Adipocyte (in vitro differentiated cells): ENCODE measurements around the gene DUSP14.

ENCODE experiments used
- DNase-seq: peaks from one replicate; pipeline ENCODE4 v3.0.0-alpha.2; 2015; ENCODE audit warnings: low read depth
- H3K27me3 ChIP-seq: replicated peaks from 2 replicates; pipeline ENCODE4 v1.7.0; 2013; ENCODE audit warnings: mild to moderate bottlenecking, low read length, moderate library complexity; ENCODE audit not compliant: control insufficient read depth, insufficient read depth
- H3K36me3 ChIP-seq: 2 replicates; pipeline ENCODE4 v1.7.0; 2013; ENCODE audit warnings: low read length, mild to moderate bottlenecking, moderate library complexity; ENCODE audit not compliant: control insufficient read depth, insufficient read depth, severe bottlenecking
- H3K4me1 ChIP-seq: 2 replicates; pipeline ENCODE4 v1.7.0; 2013; ENCODE audit warnings: mild to moderate bottlenecking, low read length, moderate library complexity; ENCODE audit not compliant: control insufficient read depth, insufficient read depth
- H3K4me3 ChIP-seq: 2 replicates; pipeline ENCODE4 v1.7.0; 2013; ENCODE audit warnings: mild to moderate bottlenecking, low read length, moderate library complexity
- H3K9ac ChIP-seq: 2 replicates; pipeline ENCODE4 v1.7.0; 2013; ENCODE audit warnings: mild to moderate bottlenecking, low read length, moderate library complexity
- H3K9me3 ChIP-seq: 2 replicates; pipeline ENCODE4 v1.7.0; 2013; ENCODE audit warnings: mild to moderate bottlenecking, low read length, moderate library complexity; ENCODE audit not compliant: control insufficient read depth

The DUSP14 gene

GRCh38 chr17:37485938-37486570, 3.6 kb upstream of the DUSP14 start:
- Histone ChIP-seq H3K9me3 (no peaks in the 10 kb centered on the region), H3K9ac (peak overlapping the region; percentile 7), H3K4me1 (peaks cover 62% of the 10 kb centered on the region), H3K27me3 (no peaks in the 10 kb centered on the region), H3K4me3 (no peak overlapping the region), H3K36me3 (no peaks in the 10 kb centered on the region)
- peak; percentile 74 for DNase-seq

- Histone ChIP-seq H3K4me3 (peak overlapping the region; percentile 92), H3K4me1 (peaks cover 61% of the 10 kb centered on the region), H3K27me3 (no peaks in the 10 kb centered on the region), H3K9me3 (no peaks in the 10 kb centered on the region), H3K36me3 (no peaks in the 10 kb centered on the region), H3K9ac (peak overlapping the region; percentile 95)
- DNase-seq = peak; percentile 95
These were observed 1.6 kb upstream of the DUSP14 start for GRCh38 chr17:37488009-37488604.

DNA sequence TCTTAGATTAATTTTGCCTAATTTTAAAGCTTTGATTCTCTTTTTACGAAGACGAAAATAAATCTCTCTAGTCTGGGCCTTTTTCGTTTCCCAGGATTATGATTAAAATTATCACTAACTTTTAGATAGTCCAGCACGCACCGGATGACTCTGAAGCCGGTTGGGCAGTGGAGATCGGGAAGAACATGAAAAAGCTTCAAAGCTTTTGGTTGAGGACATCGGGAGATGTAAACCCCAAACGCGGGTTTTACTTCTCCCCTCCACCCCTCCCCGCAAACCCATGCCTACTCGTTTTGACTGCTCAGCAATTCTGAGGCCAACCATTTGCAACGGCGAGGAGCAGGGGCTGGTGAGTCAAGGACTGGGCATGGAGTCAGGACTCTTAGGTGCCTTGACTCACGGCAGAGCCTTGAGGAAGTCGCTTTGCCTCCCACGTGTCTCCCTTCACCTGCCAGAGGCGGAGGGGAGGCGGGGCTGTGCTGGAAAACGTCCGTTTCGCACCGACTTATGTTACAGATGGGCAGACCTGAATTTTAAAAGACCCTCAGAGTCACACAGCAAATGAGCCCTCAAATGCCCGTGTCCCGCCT, 989 bp upstream of the DUSP14 start:
- DNase-seq = peak; percentile 95
- Histone ChIP-seq H3K36me3 (no peaks in the 10 kb centered on the region), H3K27me3 (no peaks in the 10 kb centered on the region), H3K9ac (peak overlapping the region; percentile 95), H3K9me3 (no peaks in the 10 kb centered on the region), H3K4me1 (peaks cover 58% of the 10 kb centered on the region), H3K4me3 (peak overlapping the region; percentile 92)

GRCh38 chr17:37490022-37490587, 414 bp downstream of the DUSP14 start:
- peaks cover 69% of the 10 kb centered on the region for H3K4me1 ChIP-seq
- peak overlapping the region; percentile 95 for H3K9ac ChIP-seq
- peak; percentile 89 for DNase-seq
- H3K36me3 ChIP-seq = no peaks in the 10 kb centered on the region
- H3K9me3 ChIP-seq = no peaks in the 10 kb centered on the region
- H3K4me3 ChIP-seq = peak overlapping the region; percentile 96
- H3K27me3 ChIP-seq = no peaks in the 10 kb centered on the region

DNA sequence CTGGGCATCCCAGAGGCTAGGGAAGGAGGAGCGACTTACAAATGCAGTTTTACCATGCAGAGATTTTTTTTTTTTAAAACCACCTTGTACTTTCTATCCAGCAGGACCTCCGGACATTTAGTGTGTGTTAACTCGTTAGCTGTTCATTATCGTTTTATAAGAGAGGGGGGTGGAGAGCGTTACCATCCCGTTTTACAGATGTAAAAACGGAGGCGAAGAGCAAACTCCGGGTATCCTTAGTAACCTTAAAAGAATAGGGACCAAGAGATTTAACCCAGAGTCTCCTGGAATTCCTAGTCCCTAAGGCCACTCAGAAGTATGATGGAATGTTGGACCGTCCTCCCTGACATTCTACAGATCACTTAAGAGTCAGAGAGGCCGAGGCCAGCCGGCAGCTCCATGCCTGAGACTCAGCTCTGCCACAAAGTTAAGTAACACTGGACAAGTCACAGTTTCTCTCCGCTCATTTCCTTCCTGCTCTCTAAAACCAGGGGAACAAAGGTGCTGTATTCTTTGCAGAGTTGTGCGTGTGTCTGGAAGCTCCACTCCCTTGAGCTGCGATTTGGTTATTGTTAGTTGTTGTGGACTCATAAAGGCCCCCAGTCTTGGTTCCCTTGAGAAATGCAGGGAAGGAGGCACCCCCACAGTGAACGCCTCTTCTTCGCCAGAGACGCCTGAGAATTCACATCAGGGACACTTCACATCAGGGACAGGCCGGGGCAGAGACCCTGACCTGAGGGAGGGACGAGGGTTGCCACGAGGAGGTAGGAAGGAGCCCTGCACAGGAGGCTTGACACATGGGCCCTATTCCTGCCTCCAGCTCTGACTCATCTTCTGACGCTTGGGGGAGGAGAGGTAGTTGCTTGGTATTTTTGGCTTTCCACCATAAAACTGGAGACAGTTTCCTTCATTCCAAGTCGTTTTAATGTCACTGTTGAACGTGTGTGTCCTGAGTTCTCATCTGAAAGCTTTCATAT, 1.2 kb downstream of the DUSP14 start:
- H3K9me3 ChIP-seq = no peaks in the 10 kb centered on the region

GRCh38 chr17:37492167-37492566, 2.5 kb downstream of the DUSP14 start:
- H3K4me3 ChIP-seq = peak overlapping the region; percentile 96
- H3K27me3 ChIP-seq = no peaks in the 10 kb centered on the region
- H3K4me1 ChIP-seq = peaks cover 57% of the 10 kb centered on the region
- H3K36me3 ChIP-seq = no peaks in the 10 kb centered on the region
- no peak for DNase-seq
- H3K9ac ChIP-seq = peak overlapping the region; percentile 95
- H3K9me3 ChIP-seq = no peaks in the 10 kb centered on the region

More for the DNA sequence above, 1.2 kb downstream of the DUSP14 start:
- DNase-seq = peak; percentile 88
- no peaks in the 10 kb centered on the region for H3K36me3 ChIP-seq
- H3K27me3 ChIP-seq = no peaks in the 10 kb centered on the region
- peak overlapping the region; percentile 95 for H3K9ac ChIP-seq
- H3K4me3 ChIP-seq = peak overlapping the region; percentile 96
- peaks cover 69% of the 10 kb centered on the region for H3K4me1 ChIP-seq

DNA sequence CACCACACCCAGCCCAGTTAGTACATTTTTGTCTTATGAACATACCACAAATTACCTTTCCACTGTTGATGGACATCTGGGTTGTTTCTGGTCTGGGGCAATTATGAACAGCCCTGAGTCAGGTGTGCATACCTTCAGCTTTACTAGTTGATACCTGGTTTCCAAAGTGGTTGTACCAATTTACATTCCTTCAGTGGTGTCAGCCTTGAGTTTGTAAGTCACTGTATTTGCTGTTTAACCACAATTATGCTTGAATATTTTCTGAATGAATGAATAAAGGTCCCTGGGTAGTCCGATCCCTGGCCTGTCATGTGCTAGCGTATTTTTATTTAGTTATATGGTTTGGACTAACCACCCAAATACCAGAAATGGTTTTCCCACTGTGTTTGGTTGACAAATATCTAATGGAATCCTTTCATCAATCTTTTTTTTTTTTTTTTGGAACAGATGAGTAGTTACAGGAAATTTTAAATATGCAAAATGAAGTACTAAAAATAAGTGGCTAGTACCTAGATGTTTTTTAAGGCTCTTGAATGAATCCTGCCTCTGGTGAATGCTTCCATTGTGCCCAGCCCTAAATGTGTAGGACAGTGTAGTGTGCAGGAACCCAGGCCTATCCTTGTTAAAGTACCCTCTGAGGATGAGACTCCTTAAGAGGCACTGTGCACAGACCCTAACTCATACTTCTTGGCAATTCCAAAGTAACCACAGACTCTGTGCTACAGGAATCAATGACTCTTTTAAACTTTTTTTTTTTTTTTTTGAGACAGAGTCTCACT, 3.7 kb downstream of the DUSP14 start:
- Histone ChIP-seq H3K4me1 (peaks cover 48% of the 10 kb centered on the region), H3K27me3 (no peaks in the 10 kb centered on the region), H3K9me3 (no peaks in the 10 kb centered on the region), H3K4me3 (peak overlapping the region; percentile 96), H3K36me3 (no peaks in the 10 kb centered on the region), H3K9ac (no peak overlapping the region)
- peak; percentile 79 for DNase-seq

DNA sequence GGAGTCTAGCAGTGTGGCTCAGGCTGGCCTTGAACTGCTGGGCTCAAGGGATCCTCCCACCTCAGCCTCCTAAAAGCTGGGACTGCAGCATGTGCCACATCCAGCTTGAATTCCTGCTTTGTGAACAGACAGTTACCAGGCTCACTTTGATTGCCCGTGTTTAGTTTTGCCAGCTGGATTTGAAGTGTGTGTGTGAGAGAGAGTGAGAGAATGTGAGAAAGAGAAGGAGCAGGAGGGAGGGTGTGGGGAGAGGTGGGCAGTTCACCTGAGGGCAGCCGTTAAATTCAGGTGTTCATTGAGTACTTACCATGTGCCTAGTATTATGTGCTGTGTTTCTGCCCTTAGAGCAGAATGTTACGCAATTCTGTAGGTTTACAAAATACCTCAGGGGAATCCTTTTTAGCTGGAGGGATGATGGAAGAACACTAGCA, 4.7 kb downstream of the DUSP14 start:
- H3K4me3 ChIP-seq = peak overlapping the region; percentile 1
- peak overlapping the region; percentile 25 for H3K9ac ChIP-seq
- H3K27me3 ChIP-seq = no peaks in the 10 kb centered on the region
- peaks cover 42% of the 10 kb centered on the region for H3K4me1 ChIP-seq
- DNase-seq = peak; percentile 68
- H3K9me3 ChIP-seq = no peaks in the 10 kb centered on the region
- H3K36me3 ChIP-seq = no peaks in the 10 kb centered on the region

DNA sequence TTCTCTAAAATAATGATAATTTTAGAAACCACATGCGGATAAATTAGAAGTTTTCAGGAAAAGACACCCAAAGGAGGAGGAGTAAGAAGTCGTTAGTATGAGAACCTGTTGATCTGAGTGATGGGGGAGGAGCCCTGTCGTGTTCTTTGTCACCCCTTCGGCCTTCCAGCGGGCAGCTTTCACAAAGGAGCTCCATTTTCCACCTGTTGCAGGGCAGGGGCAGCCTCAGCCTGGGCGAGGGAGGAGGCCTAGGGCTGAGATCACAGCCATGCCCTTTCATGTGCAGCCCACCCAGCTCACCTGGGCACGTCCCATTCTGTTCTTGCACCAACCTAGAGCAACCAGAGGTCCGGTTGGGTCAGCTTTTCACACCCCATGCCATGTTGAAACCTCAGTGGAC, 5.3 kb downstream of the DUSP14 start:
- DNase-seq = no peak
- no peaks in the 10 kb centered on the region for H3K27me3 ChIP-seq
- no peaks in the 10 kb centered on the region for H3K9me3 ChIP-seq
- no peak overlapping the region for H3K9ac ChIP-seq
- H3K4me1 ChIP-seq = peaks cover 42% of the 10 kb centered on the region
- peak overlapping the region; percentile 29 for H3K4me3 ChIP-seq
- peaks cover 5% of the 10 kb centered on the region for H3K36me3 ChIP-seq

DNA sequence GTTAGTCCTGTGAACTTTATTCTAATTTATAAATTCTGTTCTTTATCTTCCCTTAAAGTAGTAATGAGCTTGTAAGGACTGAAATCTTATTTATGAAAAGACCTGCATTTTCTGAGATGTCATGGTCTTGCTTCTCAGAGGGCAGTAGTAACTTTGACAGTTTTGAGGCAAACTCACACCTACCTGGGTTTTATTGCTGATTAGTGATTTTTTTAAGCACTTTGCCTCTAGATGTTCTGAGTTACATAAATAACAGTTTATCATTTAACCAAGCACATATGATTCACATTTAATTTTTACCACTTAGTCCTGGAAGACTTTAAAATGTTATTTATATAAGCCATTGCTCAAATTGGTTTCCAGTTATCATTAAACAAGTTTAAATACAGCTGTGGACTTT, 10.7 kb downstream of the DUSP14 start:
- no peak overlapping the region for H3K9ac ChIP-seq
- H3K4me3 ChIP-seq = no peak overlapping the region
- no peaks in the 10 kb centered on the region for H3K9me3 ChIP-seq
- H3K36me3 ChIP-seq = peaks cover 17% of the 10 kb centered on the region
- no peak for DNase-seq
- H3K27me3 ChIP-seq = no peaks in the 10 kb centered on the region
- peaks cover 11% of the 10 kb centered on the region for H3K4me1 ChIP-seq
